DND-41 (cell line): ENCODE measurements around the gene RGR.

Experiments
- ATAC-seq: fragments of 200-7000 bp; cut with Tn5 transposase; 3 replicates; pipeline ENCODE4 v1.9.1; 2021; ENCODE audit warnings: low read depth; ENCODE audit not compliant: insufficient read depth
- DNase-seq: peaks from one replicate; pipeline ENCODE4 v3.0.0-alpha.2; 2020
- H2AFZ ChIP-seq: 2 replicates; pipeline ENCODE4 v1.6.0; 2012; ENCODE audit warnings: low read depth, low read length
- H3K27ac ChIP-seq: 2 replicates; pipeline ENCODE4 v1.5.1; 2012; ENCODE audit warnings: low read length, inconsistent platforms
- H3K27me3 ChIP-seq: fragments of 200-600 bp; sonication (generic); 2 replicates; pipeline ENCODE4 v1.6.0; 2012; ENCODE audit warnings: low read length, mild to moderate bottlenecking, inconsistent platforms; ENCODE audit not compliant: insufficient read depth, poor library complexity
- H3K36me3 ChIP-seq: 2 replicates; pipeline ENCODE4 v1.5.1; 2012; ENCODE audit warnings: low read length, inconsistent platforms; ENCODE audit not compliant: insufficient read depth
- H3K4me1 ChIP-seq: 2 replicates; pipeline ENCODE4 v1.5.1; 2012; ENCODE audit warnings: mild to moderate bottlenecking, low read length; ENCODE audit not compliant: insufficient read depth
- H3K4me2 ChIP-seq: 2 replicates; pipeline ENCODE4 v1.6.0; 2012; ENCODE audit warnings: mild to moderate bottlenecking, moderate library complexity, low read length, inconsistent platforms; ENCODE audit not compliant: insufficient read depth
- H3K4me3 ChIP-seq, 2 experiments: fragments of 200-600 bp in 1 of 2; shearing (Covaris generic) in 1 of 2; 2 replicates each; pipeline ENCODE4 v1.5.1; 2012 to 2016; ENCODE audit warnings: inconsistent platforms in 2 of 2, low read length in 2 of 2, mild to moderate bottlenecking in 2 of 2, low read depth in 1 of 2, moderate library complexity in 1 of 2
- H3K79me2 ChIP-seq: 2 replicates; pipeline ENCODE4 v1.6.0; 2012; ENCODE audit warnings: low read length, inconsistent platforms; ENCODE audit not compliant: insufficient read depth
- H3K9ac ChIP-seq: 2 replicates; pipeline ENCODE4 v1.6.0; 2012; ENCODE audit warnings: low read depth, mild to moderate bottlenecking, inconsistent platforms, low read length, moderate library complexity
- H3K9me3 ChIP-seq: 2 replicates; pipeline ENCODE4 v1.5.1; 2012; ENCODE audit warnings: low read length, moderate library complexity, mild to moderate bottlenecking, inconsistent platforms; ENCODE audit not compliant: insufficient read depth, severe bottlenecking
- H4K20me1 ChIP-seq: 2 replicates; pipeline ENCODE4 v1.6.0; 2012; ENCODE audit warnings: low read length; ENCODE audit not compliant: insufficient read depth
- EZH2 ChIP-seq: IDR thresholded peaks from 3 replicates; pipeline ENCODE4 v1.6.1; 2012; ENCODE audit warnings: borderline replicate concordance, low read depth, mild to moderate bottlenecking, moderate library complexity, low read length, inconsistent platforms; ENCODE audit not compliant: severe bottlenecking
- TF ChIP-seq, protein P1 (sequence below): IDR thresholded peaks from 2 replicates; pipeline ENCODE4 v1.5.1; 2012; ENCODE audit warnings: borderline replicate concordance, low read length, moderate library complexity, mild to moderate bottlenecking; ENCODE audit not compliant: poor library complexity, severe bottlenecking; ENCODE audit errors: extremely low read depth

The RGR gene

DNA sequence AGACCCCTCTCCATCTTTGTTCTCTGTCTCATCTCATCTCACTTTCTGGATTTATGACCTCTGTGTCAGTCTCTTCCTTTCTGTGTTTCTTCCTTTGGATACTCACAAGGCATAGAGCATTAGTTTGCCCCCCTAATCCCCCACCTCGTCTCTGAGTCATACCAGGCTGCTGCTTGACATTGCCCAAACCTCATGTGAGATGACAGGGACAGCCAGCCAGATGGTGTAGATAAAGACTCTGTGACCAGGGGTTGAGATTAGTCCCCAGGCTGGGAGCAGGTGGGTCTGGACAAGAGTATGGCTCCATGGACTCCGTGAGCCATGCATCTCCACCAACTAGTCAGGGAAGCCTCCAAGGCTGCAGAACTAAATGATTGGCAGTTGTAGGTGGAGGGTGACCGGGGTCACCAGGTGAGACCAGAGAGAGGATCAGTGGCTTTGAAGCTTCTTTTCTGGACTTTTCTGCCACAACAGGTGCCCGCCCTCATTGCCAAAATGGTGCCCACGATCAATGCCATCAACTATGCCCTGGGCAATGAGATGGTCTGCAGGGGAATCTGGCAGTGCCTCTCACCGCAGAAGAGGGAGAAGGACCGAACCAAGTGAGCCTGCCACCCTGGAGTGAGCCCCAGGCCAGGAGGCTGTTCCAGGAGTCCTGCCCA lies 13.3 kb downstream of the RGR start:
- Histone ChIP-seq H3K9me3 (no peaks in the 10 kb centered on the region), H4K20me1 (no peaks in the 10 kb centered on the region), H3K4me1 (no peaks in the 10 kb centered on the region), H3K9ac (no peak overlapping the region), H2AFZ (no peak overlapping the region), H3K36me3 (no peaks in the 10 kb centered on the region), H3K79me2 (no peaks in the 10 kb centered on the region), H3K27me3 (no peaks in the 10 kb centered on the region), H3K4me3 (no peak overlapping the region), H3K27ac (no peak overlapping the region), H3K4me2 (no peak overlapping the region)
- TF ChIP-seq, protein P1, sequence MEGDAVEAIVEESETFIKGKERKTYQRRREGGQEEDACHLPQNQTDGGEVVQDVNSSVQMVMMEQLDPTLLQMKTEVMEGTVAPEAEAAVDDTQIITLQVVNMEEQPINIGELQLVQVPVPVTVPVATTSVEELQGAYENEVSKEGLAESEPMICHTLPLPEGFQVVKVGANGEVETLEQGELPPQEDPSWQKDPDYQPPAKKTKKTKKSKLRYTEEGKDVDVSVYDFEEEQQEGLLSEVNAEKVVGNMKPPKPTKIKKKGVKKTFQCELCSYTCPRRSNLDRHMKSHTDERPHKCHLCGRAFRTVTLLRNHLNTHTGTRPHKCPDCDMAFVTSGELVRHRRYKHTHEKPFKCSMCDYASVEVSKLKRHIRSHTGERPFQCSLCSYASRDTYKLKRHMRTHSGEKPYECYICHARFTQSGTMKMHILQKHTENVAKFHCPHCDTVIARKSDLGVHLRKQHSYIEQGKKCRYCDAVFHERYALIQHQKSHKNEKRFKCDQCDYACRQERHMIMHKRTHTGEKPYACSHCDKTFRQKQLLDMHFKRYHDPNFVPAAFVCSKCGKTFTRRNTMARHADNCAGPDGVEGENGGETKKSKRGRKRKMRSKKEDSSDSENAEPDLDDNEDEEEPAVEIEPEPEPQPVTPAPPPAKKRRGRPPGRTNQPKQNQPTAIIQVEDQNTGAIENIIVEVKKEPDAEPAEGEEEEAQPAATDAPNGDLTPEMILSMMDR = no peak
- no peak for TF ChIP-seq EZH2
- DNase-seq (no peak), ATAC-seq (no peak)

DNA sequence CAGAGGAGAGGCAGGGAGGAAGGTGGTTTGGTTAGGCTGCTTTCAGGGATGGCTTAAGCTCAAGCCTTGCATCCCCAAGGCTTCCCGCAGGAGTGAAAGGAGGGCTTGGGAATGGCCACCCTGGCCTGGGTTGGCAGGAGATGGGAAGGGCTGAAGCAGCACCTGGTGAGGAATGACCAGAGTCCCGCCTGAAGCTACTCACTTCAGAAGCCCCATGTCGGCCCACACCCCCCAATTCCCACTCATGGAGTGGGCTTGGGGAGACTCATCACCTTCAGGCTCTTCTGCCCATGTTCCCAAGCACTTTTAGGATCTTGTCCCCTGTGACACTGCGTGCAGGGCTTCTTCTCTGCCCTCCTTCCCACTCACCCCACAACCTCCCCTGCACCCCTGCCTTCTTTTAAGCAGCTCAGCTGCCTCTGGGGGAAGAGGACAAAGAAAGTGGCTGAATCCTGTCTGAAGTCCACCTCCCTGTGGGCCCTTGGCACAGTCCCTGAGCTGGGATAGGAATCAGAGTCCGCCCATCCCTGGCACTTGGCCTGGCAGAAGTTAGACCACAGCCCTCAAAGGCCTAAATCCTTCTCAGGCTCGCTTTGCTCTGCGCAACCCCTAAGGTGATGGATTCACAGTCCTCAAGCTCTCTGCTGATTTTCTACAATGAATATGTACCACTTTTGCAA lies 16.5 kb downstream of the RGR start:
- H3K79me2 ChIP-seq = no peaks in the 10 kb centered on the region
- no peaks in the 10 kb centered on the region for H4K20me1 ChIP-seq
- H3K27ac ChIP-seq = no peak overlapping the region
- H3K9me3 ChIP-seq = no peaks in the 10 kb centered on the region
- no peak overlapping the region for H3K4me2 ChIP-seq
- no peaks in the 10 kb centered on the region for H3K36me3 ChIP-seq
- peaks cover 6% of the 10 kb centered on the region; the same call in 1 of the 2 replicates for H3K4me1 ChIP-seq
- no peak for ATAC-seq
- TF ChIP-seq, protein P1 = no peak
- H3K27me3 ChIP-seq = peaks cover 7% of the 10 kb centered on the region
- H3K4me3 ChIP-seq = no peak overlapping the region
- no peak overlapping the region for H3K9ac ChIP-seq
- no peak overlapping the region for H2AFZ ChIP-seq
- no peak for DNase-seq

DNA sequence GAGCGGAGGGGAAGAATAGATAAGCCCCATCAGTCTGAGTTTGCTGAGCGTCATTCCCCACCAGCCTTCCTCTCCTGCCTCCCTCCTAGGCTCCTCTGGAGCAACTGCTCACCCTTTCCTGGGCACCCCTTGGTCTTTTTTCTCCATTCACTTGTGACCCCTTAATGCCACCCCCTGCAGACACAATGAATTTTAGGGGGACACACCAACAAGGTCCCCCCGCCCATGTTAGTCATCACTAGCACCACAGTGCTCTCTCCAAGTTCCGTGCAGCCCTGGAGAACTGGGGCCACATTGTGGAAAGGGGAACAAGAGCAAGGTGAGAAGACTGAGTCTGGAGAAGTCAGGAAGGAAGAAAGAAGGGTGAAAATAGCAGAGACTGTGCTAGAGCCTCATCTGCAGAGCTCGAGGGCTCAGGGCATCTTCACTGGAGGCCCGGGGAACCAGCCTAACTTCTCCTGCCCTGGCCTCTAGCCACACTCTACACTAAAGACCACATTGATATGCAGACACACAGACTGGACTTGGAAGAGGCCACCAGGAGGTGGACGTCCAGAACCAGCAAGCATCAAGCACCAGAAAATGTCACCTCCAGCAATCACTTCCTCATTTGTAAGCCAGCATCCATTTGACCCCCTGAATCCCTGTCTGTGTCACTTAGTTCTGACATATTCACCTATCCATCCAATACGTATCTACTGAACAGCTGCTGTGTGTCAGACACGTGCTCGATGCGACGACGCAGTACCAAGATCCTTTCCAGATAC lies 17.5 kb downstream of the RGR start:
- no peaks in the 10 kb centered on the region for H3K9me3 ChIP-seq
- peaks cover 6% of the 10 kb centered on the region; the same call in 1 of the 2 replicates for H3K4me1 ChIP-seq
- H2AFZ ChIP-seq = no peak overlapping the region
- peaks cover 7% of the 10 kb centered on the region for H3K27me3 ChIP-seq
- ATAC-seq (no peak), DNase-seq (no peak)
- TF ChIP-seq, protein P1 = no peak
- no peak for TF ChIP-seq EZH2
- no peak overlapping the region for H3K4me3 ChIP-seq
- H4K20me1 ChIP-seq = no peaks in the 10 kb centered on the region
- no peaks in the 10 kb centered on the region for H3K79me2 ChIP-seq
- H3K27ac ChIP-seq = no peak overlapping the region
- no peak overlapping the region for H3K4me2 ChIP-seq
- no peaks in the 10 kb centered on the region for H3K36me3 ChIP-seq
- H3K9ac ChIP-seq = no peak overlapping the region
